HG02678 (cell line): Measurements from ENCODE around the gene ASB6.
A peak's percentile ranks its signal among the peaks of the same experiment; 100 is the strongest.

Source experiments
- ATAC-seq: cut with Tn5 transposase; IDR thresholded peaks from one replicate; pipeline ENCODE4 v1.9.1; 2021; ENCODE audit warnings: mild to moderate bottlenecking, moderate library complexity; ENCODE audit not compliant: unreplicated experiment

Gene ASB6

GRCh38 chr9:129627556-129628440 is 14.2 kb downstream of the ASB6 start:
- ATAC-seq, result no peak

- ATAC-seq, result peak; percentile 23
These were observed 15.2 kb downstream of the ASB6 start for GRCh38 chr9:129626625-129627284.

GRCh38 chr9:129626079-129626624 is 15.8 kb downstream of the ASB6 start, which contains the start of gene NTMT1:
Gene NTMT1 (plus strand): TSS chr9:129626163. CDS start chr9:129632704, 6,541 bp downstream.
- peak; percentile 86 for ATAC-seq

GRCh38 chr9:129624947-129625346 is 17.0 kb downstream of the ASB6 start:
- no peak for ATAC-seq

- no peak for ATAC-seq
These were observed 17.7 kb downstream of the ASB6 start for GRCh38 chr9:129624168-129624759.

- ATAC-seq, result no peak
These were observed 18.6 kb downstream of the ASB6 start for GRCh38 chr9:129623331-129623730.

GRCh38 chr9:129620669-129621295 is 21.2 kb downstream of the ASB6 start, which contains the start of gene C9orf50:
Gene C9orf50 (minus strand): TSS chr9:129621101. CDS start chr9:129620574, 527 bp downstream.
- ATAC-seq, result no peak

- ATAC-seq, result no peak
These were observed 21.9 kb downstream of the ASB6 start for GRCh38 chr9:129619787-129620668.

GRCh38 chr9:129617167-129617566 is 24.8 kb downstream of the ASB6 start:
- no peak for ATAC-seq

- ATAC-seq, result no peak
These were observed 26.3 kb downstream of the ASB6 start for GRCh38 chr9:129615407-129616285.

- ATAC-seq, result no peak
These were observed 27.0 kb downstream of the ASB6 start for GRCh38 chr9:129614932-129615331.

- ATAC-seq, result no peak
These were observed 28.3 kb downstream of the ASB6 start for GRCh38 chr9:129613520-129614175.

- no peak for ATAC-seq
These were observed 29.0 kb downstream of the ASB6 start for GRCh38 chr9:129612815-129613519.

- ATAC-seq, result no peak
These were observed 29.8 kb downstream of the ASB6 start for GRCh38 chr9:129612123-129612522.

- ATAC-seq, result no peak
These were observed 30.6 kb downstream of the ASB6 start for GRCh38 chr9:129611307-129611800.

- peak; percentile 50 for ATAC-seq
These were observed 31.3 kb downstream of the ASB6 start for GRCh38 chr9:129610473-129611306.

- ATAC-seq, result no peak
These were observed 31.8 kb downstream of the ASB6 start for GRCh38 chr9:129610213-129610472.
